A549 (cell line): ENCODE results near the gene PLTP. TPM values are rescaled to one million over a fixed set of nuclear protein-coding genes. Genes with fewer than 3 reads are reported as not detected.

ENCODE experiments used
- ATAC-seq, 2 experiments: fragments of 200-7000 bp in 1 of 2; fragments of >200 bp in 1 of 2; cut with Nextera tagmentation in 1 of 2; cut with Tn5 transposase in 1 of 2; 3 replicates each; pipeline versions ENCODE4 v1.8.0 to v1.9.1; 2018 to 2020; ENCODE audit warnings: mild to moderate bottlenecking in 1 of 2, moderate library complexity in 1 of 2
- CTCF ChIA-PET: fragments of 300-600 bp; sonication (Branson Sonifier 250); formaldehyde crosslinking; extraction: SDS; loops from one replicate; lab custom pipeline; 2021; ENCODE audit warnings: antibody characterized with exemption, inconsistent platforms; lab: Yijun Ruan, JAX
- POLR2A ChIA-PET: fragments of 350-600 bp; formaldehyde crosslinking; extraction: SDS; loops from one replicate; lab custom pipeline; 2021; ENCODE audit warnings: antibody characterized with exemption, inconsistent platforms; lab: Yijun Ruan, JAX
- DNase-seq, 2 experiments: peaks; one replicate each; pipeline versions ENCODE4 v3.0.0 to v3.0.0-alpha.2; 2011 to 2016; ENCODE audit warnings: low read depth in 1 of 2, low spot score in 1 of 2
- FAIRE-seq: peaks from 2 replicates; lab custom pipeline; 2011; peaks lifted over from hg19 to GRCh38; lab: Jason Lieb, UNC
- H3K27ac ChIP-seq, 2 experiments: fragments of >200 bp; sonication (Bioruptor Twin); formaldehyde crosslinking; 3 replicates each; pipeline ENCODE4 v1.5.1; 2016 to 2017
- H3K4me1 ChIP-seq: fragments of >200 bp; sonication (Bioruptor Twin); formaldehyde crosslinking; 3 replicates; pipeline ENCODE4 v1.6.1; 2016
- H3K4me2 ChIP-seq: fragments of >200 bp; sonication (Bioruptor Twin); formaldehyde crosslinking; 3 replicates; pipeline ENCODE4 v1.6.1; 2016
- H3K4me3 ChIP-seq: fragments of >200 bp; sonication (Bioruptor Twin); formaldehyde crosslinking; 3 replicates; pipeline ENCODE4 v1.5.1; 2016
- H3K9me3 ChIP-seq: fragments of >200 bp; sonication (Bioruptor Twin); formaldehyde crosslinking; 3 replicates; pipeline ENCODE4 v1.6.1; 2016
- CBX2 ChIP-seq: fragments of 200-600 bp; sonication (generic); IDR thresholded peaks from 2 replicates; pipeline ENCODE4 v1.6.1; 2016; ENCODE audit warnings: low read depth, mild to moderate bottlenecking, borderline replicate concordance
- CEBPB ChIP-seq, 2 experiments: fragments of >200 bp in 1 of 2; sonication (Bioruptor Twin) in 1 of 2; formaldehyde crosslinking in 1 of 2; IDR thresholded peaks; 2 replicates each; pipeline ENCODE4 v1.6.1; 2012 to 2016
- CHD4 ChIP-seq: fragments of 200-600 bp; sonication (generic); IDR thresholded peaks from 2 replicates; pipeline ENCODE4 v1.6.1; 2016; ENCODE audit warnings: antibody characterized with exemption, mild to moderate bottlenecking, borderline replicate concordance
- E2F6 ChIP-seq: IDR thresholded peaks from 2 replicates; pipeline ENCODE4 v1.6.1; 2012; ENCODE audit warnings: low read depth, borderline replicate concordance
- FOSL2 ChIP-seq, 2 experiments: fragments of 450-650 bp in 1 of 2; fragments of >200 bp in 1 of 2; sonication (Bioruptor Twin) in 1 of 2; formaldehyde crosslinking; IDR thresholded peaks; 2 replicates each; pipeline versions ENCODE4 v1.5.0 to v1.6.1; 2016 to 2020; ENCODE audit warnings: mild to moderate bottlenecking in 1 of 2, moderate library complexity in 1 of 2
- HES2 ChIP-seq: fragments of >200 bp; sonication (Bioruptor Twin); formaldehyde crosslinking; IDR thresholded peaks from 2 replicates; pipeline ENCODE4 v1.6.1; 2016
- HMGXB4 ChIP-seq: fragments of 250-450 bp; sonication (Bioruptor Pico); IDR thresholded peaks from 2 replicates; pipeline ENCODE4 v1.5.0; 2021; ENCODE audit warnings: mild to moderate bottlenecking, moderate library complexity, borderline replicate concordance
- HOXA7 ChIP-seq: fragments of 250-450 bp; sonication (Bioruptor Pico); IDR thresholded peaks from 2 replicates; pipeline ENCODE4 v1.5.0; 2020; ENCODE audit warnings: mild to moderate bottlenecking, moderate library complexity
- JUN ChIP-seq, 2 experiments: fragments of >200 bp; sonication (Bioruptor Twin); formaldehyde crosslinking; IDR thresholded peaks; 2 replicates in 1 of 2; 3 replicates in 1 of 2; pipeline ENCODE4 v1.6.1; 2016 to 2017
- MAX ChIP-seq: IDR thresholded peaks from 2 replicates; pipeline ENCODE4 v1.6.1; 2012
- NR3C1 ChIP-seq: fragments of >200 bp; sonication (Bioruptor Twin); formaldehyde crosslinking; IDR thresholded peaks from 3 replicates; pipeline ENCODE4 v1.6.1; 2017
- PHF8 ChIP-seq: fragments of 200-600 bp; sonication (generic); IDR thresholded peaks from 2 replicates; pipeline ENCODE4 v1.6.1; 2016; ENCODE audit warnings: low read depth, mild to moderate bottlenecking, antibody characterized with exemption, moderate library complexity, borderline replicate concordance
- POLR2A ChIP-seq: IDR thresholded peaks from 2 replicates; pipeline ENCODE4 v1.6.1; 2012; ENCODE audit warnings: mild to moderate bottlenecking, low read length
- POLR2AphosphoS2 ChIP-seq: conservative IDR thresholded peaks from 2 replicates; pipeline ENCODE4 v1.6.1; 2012; ENCODE audit warnings: low read length, improper control_type of control experiment, inconsistent platforms
- RAD21 ChIP-seq, 2 experiments: fragments of >200 bp in 1 of 2; sonication (Bioruptor Twin) in 1 of 2; formaldehyde crosslinking in 1 of 2; IDR thresholded peaks in 1 of 2; conservative IDR thresholded peaks in 1 of 2; 2 replicates in 1 of 2; 3 replicates in 1 of 2; pipeline ENCODE4 v1.6.1; 2012 to 2018; ENCODE audit warnings: inconsistent platforms in 1 of 2
- RCOR1 ChIP-seq: fragments of 150-350 bp; IDR thresholded peaks from 2 replicates; pipeline ENCODE4 v1.6.1; 2014; ENCODE audit warnings: antibody characterized with exemption, low read length, low read depth
- RNF2 ChIP-seq: fragments of 200-600 bp; sonication (generic); IDR thresholded peaks from 2 replicates; pipeline ENCODE4 v1.6.1; 2016; ENCODE audit warnings: low read depth, mild to moderate bottlenecking, antibody characterized with exemption, moderate library complexity, borderline replicate concordance
- SREBF2 ChIP-seq: fragments of 450-650 bp; IDR thresholded peaks from 2 replicates; pipeline ENCODE4 v1.6.1; 2014; ENCODE audit warnings: mild to moderate bottlenecking, moderate library complexity
- TFCP2L1 ChIP-seq: fragments of 250-450 bp; sonication (Bioruptor Pico); IDR thresholded peaks from 2 replicates; pipeline ENCODE4 v1.5.0; 2021; ENCODE audit warnings: mild to moderate bottlenecking
- ZFP36 ChIP-seq: fragments of 450-650 bp; IDR thresholded peaks from 2 replicates; pipeline ENCODE4 v1.6.1; 2014; ENCODE audit warnings: borderline replicate concordance; ENCODE audit not compliant: partially characterized antibody
- WGBS: methylation state at CpG from one replicate; pipeline ENCODE4 v1.1.6; 2017; ENCODE audit errors: missing lambda C conversion rate; 5-methylcytosine and 5-hydroxymethylcytosine counted together
- polyA plus RNA-seq, 4 experiments: library from polyadenylated mRNA; depleted of rRNA in 3 of 4; stranded (reverse); fragments of >200 nt; fragmentation: RNase III in 1 of 4; extraction: RNeasy Plus Mini Kit Qiagen cat#74134 plus additional on column Dnase treatment in 1 of 4; gene quantifications; 2 replicates in 3 of 4; 3 replicates in 1 of 4; pipeline ENCODE4 v1.2.3, GENCODE V29; 2011 to 2017
- TF ChIP-seq, protein P1 (sequence below): IDR thresholded peaks from 2 replicates; pipeline ENCODE4 v1.6.1; 2012
- TF ChIP-seq, protein P2 (sequence below): fragments of 150-350 bp; IDR thresholded peaks from 2 replicates; pipeline ENCODE4 v1.6.1; 2014; ENCODE audit warnings: low read depth, mild to moderate bottlenecking, low read length
- TF ChIP-seq, protein P3 (sequence below): fragments of >200 bp; sonication (Bioruptor Twin); formaldehyde crosslinking; IDR thresholded peaks from 3 replicates; pipeline ENCODE4 v1.6.1; 2016

The PLTP gene
- polyA plus RNA-seq, 2 of the 4 experiments (the other 2 are of a cell fraction) = 1.6 to 2.7 TPM

DNA sequence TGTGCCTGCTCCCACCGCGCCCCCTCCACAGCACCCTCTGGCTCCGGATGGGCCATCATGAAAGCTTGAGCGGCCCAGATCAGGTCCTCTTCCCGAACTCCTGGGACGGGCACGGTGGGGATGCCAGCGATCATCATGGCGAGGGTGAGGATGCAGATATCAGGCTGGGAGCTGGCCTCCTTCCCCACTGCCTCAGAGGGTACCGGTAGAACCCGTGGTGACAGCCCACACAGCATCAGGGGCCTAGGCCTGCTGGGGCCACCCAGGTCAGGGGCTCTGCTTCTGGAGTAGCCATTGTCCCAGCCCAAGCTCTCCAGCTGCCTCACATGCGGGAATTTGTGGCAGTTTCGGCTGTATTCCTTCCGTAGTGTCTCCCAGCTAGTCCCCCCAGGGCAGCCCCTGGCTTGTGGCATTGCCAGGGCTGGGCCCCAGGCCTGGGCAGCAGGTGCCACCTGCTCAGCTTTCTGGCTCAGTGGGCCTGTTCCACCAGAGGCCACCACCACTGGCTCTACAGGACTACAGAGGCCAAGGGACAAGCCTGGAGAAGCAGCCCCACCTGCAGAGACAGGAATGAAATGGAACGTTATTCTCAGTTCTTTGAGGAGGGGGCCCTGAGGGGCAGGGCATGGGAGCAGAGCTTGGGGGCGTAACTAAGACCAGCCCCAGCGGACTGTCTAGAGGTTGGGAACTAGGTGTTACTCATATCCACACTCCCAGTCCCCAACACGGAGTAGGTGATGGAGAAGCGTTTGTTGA is 25.2 kb downstream of the PLTP start:
- ATAC-seq = no peak
- Histone ChIP-seq H3K27ac (no peak overlapping the region), H3K9me3 (no peaks in the 10 kb centered on the region), H3K4me3 (no peak overlapping the region), H3K4me2 (no peak overlapping the region), H3K4me1 (peaks cover 22% of the 10 kb centered on the region)
- no peak for FAIRE-seq
- TF ChIP-seq FOSL2 (IDR thresholded peaks at IDR 0.05) (no peak), FOSL2 (CRISPR knock-in tag; IDR thresholded peaks at IDR 0.05) (no peak), RAD21 (conservative IDR thresholded peaks at IDR 0.05 in 1 of 2, IDR thresholded peaks at IDR 0.05 in 1 of 2) (no peak), HES2 (no peak), HMGXB4 (CRISPR knock-in tag) (no peak), POLR2A (no peak), ZFP36 (no peak), NR3C1 (no peak), JUN (IDR thresholded peaks at IDR 0.05) (no peak), RCOR1 (no peak)
- no peak for DNase-seq
- ChIA-PET CTCF (interaction anchor here (1.2 to 1.8 kb wide), 4 partner anchors 77 to 126 kb away, joined by 3 to 7 read pairs (median 4); no protein-coding TSS in a partner anchor), POLR2A (no interaction called here)
- 97% methylated on average over 17 of the region's 19 CpGs for WGBS

DNA sequence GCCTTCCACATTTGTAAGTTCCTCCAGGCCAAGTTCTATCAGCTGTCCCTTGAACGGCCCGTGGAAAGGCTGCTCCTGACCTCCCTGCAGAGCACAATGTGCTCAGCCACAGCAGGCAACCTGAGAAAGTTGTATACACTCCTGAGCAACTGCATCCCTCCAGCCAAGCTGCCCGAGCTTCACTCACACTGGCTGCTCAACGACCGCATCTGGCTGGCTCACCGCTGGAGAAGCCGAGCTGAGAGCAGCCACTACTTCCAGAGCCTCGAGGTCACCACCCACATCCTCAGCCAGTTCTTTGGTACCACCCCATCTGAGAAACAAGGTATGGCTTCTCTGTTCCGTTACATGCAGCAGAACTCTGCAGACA is 28.9 kb downstream of the PLTP start:
- WGBS = 84% methylated on average over 9 of the region's 9 CpGs
- ChIA-PET CTCF (interaction anchor here (0.6 to 2.0 kb wide), 4 partner anchors 10 to 560 kb away, joined by 4 to 5 read pairs (median 4); no protein-coding TSS in a partner anchor), POLR2A (interaction anchor here (1.0 to 1.2 kb wide), 2 partner anchors 9 to 59 kb away, joined by 3 to 4 read pairs; partner anchors contain the start of gene CTSA)
- Histone ChIP-seq H3K4me3 (no peak overlapping the region), H3K4me1 (peaks cover 17% of the 10 kb centered on the region), H3K27ac (no peak overlapping the region), H3K4me2 (no peak overlapping the region), H3K9me3 (no peaks in the 10 kb centered on the region)
- FAIRE-seq (no peak), ATAC-seq (no peak), DNase-seq (no peak)
- TF ChIP-seq SREBF2 (no peak), FOSL2 (IDR thresholded peaks at IDR 0.05) (no peak), FOSL2 (CRISPR knock-in tag; IDR thresholded peaks at IDR 0.05) (no peak), E2F6 (no peak), RNF2 (no peak), CHD4 (no peak), HMGXB4 (CRISPR knock-in tag) (no peak), CBX2 (no peak), MAX (no peak), HOXA7 (CRISPR knock-in tag) (no peak), TFCP2L1 (CRISPR knock-in tag) (no peak), PHF8 (no peak), CEBPB (IDR thresholded peaks at IDR 0.05) (no peak), POLR2AphosphoS2 (no peak)
- TF ChIP-seq, protein P1, sequence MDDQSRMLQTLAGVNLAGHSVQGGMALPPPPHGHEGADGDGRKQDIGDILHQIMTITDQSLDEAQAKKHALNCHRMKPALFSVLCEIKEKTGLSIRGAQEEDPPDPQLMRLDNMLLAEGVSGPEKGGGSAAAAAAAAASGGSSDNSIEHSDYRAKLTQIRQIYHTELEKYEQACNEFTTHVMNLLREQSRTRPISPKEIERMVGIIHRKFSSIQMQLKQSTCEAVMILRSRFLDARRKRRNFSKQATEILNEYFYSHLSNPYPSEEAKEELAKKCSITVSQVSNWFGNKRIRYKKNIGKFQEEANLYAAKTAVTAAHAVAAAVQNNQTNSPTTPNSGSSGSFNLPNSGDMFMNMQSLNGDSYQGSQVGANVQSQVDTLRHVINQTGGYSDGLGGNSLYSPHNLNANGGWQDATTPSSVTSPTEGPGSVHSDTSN = no peak
- TF ChIP-seq, protein P2, sequence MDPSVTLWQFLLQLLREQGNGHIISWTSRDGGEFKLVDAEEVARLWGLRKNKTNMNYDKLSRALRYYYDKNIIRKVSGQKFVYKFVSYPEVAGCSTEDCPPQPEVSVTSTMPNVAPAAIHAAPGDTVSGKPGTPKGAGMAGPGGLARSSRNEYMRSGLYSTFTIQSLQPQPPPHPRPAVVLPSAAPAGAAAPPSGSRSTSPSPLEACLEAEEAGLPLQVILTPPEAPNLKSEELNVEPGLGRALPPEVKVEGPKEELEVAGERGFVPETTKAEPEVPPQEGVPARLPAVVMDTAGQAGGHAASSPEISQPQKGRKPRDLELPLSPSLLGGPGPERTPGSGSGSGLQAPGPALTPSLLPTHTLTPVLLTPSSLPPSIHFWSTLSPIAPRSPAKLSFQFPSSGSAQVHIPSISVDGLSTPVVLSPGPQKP = no peak
- TF ChIP-seq, protein P3, sequence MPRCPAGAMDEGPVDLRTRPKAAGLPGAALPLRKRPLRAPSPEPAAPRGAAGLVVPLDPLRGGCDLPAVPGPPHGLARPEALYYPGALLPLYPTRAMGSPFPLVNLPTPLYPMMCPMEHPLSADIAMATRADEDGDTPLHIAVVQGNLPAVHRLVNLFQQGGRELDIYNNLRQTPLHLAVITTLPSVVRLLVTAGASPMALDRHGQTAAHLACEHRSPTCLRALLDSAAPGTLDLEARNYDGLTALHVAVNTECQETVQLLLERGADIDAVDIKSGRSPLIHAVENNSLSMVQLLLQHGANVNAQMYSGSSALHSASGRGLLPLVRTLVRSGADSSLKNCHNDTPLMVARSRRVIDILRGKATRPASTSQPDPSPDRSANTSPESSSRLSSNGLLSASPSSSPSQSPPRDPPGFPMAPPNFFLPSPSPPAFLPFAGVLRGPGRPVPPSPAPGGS = no peak
